ENCODE results near the gene ADRM1.

Gene ADRM1

DNA sequence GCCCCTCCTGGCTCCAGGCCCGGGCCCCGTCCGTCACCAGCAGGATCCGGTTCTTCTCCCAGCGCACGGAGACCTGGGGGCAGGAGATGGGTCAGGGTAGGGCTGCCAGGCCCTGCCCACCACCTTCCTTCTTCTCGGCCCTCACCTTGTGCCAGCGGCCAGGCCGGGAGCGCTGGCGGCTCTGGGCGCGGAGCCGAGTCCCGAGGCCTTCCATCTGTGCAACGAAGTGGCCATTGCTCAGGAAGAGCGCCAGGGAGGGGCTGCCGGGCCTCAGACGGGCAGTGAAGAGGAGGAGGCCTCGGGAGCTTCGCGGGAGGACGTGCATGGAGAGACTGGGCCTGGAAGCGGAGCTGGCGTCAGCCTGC, 7.9 kb downstream of the ADRM1 start:
- no peak for DNase-seq (ENCODE audit: low read depth in 3 of 3)

DNA sequence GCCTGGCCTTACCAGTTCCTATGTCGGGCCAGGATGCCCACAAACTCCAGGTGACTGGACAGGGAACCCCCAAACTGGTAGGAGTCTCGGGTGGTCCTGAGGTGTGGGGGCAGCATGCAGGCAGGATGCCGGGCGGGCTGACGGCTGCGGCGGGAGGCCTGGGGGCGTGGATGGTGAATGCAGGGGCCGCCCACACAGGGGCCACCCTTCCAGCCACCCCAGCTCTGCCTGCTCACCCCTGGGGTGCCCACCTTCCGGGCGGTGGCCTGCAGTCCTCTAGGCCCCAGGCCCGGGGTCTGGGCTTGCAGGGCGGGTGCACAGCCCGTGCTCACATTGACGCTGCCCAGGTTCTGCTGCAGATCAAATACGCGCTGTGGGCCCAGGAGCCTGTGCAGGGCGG, 8.4 kb downstream of the ADRM1 start:
- no peak for DNase-seq (ENCODE audit: low read depth in 3 of 3)

DNA sequence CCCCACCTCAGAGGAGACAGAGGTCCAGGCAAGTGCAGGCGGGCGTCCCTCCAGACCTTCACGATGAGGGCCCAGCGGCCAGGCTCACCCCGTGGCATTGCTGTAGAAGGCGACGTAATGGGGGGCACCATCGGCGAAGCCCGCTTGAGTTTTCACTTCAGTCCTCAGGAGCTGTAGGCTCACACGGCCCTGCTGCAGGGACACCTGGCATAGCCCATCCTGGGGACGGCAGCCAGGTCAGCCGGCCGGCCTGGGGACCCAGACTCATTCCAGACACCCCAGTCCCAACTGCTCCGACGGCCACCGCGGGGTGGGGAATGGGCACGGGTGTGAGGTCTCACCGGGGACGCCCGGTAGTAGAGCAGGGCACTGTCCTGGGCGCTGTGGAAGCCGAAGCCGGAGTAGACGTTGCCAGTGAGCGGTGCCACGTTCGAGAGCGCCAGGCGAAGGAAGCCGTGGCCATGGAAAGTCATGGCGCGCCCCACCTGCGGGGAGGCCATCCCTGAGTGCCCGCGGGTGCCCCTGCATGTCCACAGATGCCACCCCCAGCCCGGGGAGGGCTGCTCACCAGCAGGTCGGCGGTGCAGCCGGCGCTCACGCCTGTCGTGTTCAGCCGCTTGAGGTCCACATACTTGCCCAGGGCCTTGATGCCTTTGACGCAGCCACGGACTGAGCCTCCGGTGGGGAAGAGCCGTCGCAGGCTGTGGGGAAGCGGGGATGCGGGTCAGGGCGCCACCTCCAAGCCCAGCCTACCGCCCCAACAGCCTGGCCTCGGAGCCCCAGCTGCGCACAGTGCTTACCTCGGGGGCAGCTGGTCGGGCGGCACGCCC, 9.2 kb downstream of the ADRM1 start:
- no peak for DNase-seq (ENCODE audit: low read depth in 3 of 3)

DNA sequence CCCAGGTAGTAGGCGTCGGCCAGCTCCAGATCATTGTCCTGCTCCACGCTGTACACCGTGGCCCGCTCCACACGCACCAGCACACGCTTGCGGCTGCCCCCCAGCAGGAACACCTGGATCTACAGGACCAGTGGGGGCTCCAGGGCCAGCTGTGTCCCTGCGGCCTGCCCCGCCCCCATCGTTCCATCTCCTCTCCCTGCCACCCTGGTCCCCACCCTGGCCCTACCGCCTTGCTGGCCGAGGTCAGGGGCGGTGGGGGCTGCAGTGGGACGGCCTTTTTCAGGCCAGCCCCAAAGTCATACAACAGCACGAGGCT, 9.8 kb downstream of the ADRM1 start:
- no peak for DNase-seq (ENCODE audit: low read depth in 3 of 3)

DNA sequence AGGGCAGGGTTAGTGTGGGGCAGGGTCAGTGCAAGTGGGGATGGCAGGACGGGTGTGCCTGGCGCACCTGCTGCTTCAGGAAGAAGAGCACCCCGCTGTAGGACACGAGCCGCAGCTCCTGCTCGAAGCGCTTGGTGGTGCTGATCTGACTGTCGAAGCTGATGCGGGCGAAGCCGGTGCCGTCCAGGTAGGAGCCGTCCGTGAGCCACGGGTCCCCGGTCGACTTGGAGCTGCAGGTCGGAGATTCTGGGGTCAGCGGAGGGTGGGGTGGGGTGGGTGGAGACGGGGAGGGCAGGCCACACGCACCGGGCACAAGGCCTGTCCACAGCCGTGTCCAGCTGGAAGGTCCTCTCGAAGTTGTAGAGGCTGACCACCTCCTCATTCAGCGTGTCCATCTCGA, 10.2 kb downstream of the ADRM1 start:
- DNase-seq (ENCODE audit: low read depth in 3 of 3), result no peak

DNA sequence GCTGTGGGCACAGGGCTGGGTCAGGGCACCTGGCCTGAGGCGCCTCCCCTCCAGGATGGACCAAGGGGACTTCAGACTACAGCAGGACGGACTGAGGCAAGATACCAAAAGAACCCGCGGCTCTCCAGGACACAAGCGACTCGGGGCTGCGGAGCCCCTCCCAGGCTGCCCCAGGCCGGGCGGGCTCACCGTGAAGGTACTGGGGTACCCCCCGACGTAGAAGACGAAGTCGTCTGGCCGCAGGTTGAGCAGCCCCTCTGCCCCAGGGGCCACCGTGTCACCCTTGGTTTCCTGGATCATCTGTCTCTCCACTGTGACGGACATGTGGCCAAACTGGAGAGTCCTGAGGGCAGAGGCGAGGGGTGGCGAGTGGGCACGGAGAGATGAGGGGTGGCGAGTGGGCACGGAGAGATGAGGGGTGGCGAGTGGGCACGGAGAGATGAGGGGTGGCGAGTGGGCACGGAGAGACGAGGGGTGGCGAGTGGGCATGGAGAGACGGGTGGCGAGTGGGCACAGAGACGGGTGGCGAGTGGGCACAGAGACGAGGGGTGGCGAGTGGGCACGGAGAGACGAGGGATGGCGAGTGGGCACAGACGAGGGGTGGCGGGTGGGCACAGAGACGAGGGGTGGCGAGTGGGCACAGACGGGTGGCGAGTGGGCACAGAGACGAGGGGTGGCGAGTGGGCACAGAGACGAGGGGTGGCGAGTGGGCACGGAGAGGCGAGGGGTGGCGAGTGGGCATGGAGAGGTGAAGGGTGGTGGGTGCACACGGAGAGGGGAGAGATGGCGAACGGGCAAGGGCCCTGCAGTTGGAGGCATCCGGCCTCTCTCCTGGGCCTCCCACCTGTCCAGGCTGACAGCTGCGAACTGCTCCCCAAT, 10.9 kb downstream of the ADRM1 start:
- DNase-seq (ENCODE audit: low read depth in 3 of 3), result no peak

DNA sequence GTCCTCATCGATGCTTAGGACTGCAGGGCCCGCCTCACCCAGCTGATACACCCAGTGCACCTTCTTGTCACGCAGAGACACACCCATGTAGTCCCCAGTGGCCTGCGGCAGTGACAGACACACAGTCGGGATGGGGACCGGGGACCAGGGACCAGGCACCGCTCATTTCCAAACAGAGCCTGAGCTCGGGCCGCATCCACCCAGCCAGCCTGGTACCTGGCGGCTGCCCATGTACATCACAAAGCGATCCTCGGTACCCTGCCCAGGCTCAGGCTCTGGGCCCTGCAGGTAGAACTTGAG, 11.5 kb downstream of the ADRM1 start:
- DNase-seq (ENCODE audit: low read depth in 3 of 3), result no peak

DNA sequence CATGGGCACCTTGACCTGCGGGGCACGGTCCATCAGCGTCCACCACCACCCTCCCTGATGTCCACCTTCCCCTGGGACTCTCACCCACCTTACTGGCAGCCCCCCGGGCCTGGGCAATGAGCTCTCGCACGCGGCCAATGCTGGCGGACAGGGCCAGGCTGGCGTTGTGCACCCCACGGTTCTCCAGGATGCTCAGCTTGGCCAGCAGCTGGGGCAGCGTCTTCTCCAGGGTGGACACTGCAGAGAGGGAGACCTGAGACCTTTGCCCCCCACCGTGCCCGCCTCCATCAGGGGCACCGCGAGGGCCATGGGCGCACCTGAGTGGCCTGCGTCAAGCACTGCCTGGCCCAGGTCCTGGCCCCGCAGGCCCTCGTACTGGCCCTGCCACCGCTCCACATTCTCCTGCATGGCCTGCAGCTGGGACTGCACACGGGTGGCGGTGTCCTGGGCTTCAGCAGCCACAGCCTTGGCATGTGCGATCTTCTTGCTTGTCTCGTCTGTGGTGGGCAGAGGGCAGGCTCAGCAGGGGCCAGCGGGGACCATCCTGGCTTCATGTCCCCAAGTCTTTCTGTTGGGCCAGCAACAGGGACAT, 12.0 kb downstream of the ADRM1 start:
- DNase-seq (ENCODE audit: low read depth in 3 of 3), result no peak

DNA sequence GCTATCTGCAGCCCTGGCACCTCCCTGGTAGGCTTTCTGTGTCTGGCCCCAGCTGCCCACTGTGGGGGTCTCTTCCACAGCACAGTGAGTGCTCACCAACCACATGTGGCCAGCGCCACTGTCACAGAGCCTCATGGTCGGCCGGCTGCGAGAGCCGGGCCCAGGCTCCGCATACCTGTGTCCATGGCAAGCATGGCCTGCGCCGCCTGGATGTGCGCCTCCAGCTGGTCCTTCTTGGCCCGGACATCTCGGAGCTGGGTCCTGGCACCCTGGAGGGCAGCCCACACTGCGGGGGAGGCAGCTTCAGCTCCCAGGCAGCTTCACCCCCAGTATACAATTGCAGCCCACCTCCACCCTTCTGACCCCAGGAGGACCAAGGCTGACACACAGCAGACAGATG, 13.0 kb downstream of the ADRM1 start:
- DNase-seq (ENCODE audit: low read depth in 3 of 3), result no peak

DNA sequence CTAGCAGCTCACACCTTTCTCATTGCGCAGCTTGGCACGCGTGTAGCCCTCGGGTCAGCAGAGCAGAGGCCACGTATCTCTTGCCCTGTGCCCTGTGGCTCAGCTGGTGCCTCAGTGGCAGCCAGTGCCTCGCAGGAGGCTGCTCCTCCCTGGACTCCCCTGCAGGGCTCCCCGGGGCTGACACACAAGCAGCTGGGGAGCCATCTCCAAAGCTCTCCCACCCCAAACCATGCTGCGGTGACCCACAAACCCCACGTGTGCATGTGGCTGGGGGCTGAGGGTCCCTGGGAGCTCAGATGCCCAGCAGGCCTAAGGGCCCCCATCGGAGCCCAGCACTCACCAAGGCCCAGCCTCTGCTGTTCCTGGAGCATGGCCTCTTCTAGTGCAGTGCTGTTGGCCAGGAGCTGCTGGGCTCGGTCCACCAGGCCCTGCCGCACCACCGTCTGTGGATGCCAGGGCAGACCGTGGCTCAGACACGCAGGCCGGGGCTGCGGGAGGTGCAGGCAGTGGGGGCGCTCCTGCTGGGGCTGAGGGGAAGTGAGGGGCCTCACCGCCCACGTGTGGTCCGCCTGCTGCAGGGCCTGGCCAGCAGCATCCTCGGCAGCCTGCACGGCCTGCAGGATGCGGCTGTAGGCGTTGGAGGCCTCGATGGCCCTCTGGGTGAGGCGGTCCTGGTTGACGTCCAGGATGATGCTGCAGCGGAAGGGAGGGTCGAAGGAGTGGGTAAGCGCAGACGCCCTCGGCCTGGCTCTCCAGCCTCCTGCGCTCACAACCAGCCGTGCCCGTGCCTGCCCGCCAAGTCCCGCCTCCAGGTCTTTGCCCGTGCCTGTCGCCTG, 13.8 kb downstream of the ADRM1 start:
- no peak for DNase-seq (ENCODE audit: low read depth in 3 of 3)

DNA sequence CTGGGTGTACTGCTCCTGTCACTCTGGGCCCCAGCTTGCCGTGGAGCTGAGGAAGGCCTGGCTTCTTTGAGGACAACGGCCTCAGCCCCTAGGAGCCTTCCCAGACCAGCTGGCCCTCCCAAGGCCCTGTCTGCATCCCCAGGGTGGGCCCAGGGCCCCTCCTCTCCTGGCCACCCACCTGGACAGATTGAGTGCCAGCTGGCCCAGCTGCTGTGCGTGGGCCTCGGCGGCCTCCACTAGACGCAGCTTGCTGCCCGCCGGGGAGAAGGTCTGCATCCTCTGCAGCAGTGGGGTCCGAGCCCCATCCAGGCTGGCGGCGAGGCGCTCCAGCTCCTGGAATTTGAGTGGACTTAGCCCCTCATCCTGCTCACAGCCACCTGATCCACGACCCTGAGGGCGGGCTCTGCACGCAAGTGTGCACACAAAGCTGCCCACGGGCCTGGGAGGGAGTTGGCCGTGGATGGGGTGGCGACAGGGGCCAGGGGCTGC, 14.4 kb downstream of the ADRM1 start:
- DNase-seq (ENCODE audit: low read depth in 3 of 3), result no peak

DNA sequence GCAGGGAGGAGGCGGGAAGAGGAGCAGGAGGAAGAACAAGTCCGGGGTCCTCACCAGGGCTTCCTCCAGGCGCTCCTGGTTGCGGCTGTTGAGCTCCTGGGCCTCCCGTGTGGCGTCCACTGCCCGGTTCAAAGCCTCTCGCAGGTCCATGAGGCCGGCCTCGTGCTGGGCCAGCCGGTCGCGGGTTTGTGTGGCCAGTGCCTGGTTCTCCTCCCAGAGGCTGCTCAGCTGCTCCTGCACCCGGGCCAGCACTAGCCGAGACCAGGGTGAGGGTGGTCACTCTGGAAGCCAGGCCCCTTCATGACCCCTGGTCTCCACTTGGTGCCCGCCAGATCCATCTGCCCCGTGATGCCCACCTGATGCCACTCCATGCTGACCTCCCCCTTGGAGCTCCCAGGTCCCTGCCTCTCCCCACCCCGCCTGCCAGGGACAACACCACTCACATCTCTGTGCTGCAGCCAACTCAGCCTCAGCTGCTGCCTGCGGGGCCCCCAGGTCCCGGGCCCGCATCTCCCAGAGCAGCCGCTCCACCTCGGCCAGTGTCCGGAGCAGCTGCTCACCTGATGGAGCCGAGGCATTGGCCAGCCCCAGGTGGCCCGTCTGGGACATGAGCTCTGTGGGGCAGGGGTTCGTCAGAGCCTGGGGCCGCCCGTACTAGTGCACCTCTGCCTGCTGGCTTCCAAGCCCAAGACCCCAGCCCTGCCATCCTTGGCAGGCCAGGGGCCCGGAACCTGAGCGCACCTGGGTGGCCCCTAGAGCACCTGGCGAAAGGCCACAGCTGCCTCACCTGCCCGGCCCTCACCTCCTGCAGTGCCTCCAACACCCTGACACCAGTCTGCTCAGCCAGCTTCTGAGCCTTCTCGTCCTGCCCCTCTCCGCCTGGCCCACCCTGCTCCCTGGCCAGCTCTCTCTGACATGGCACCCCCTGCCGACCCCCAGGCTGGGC, 15.9 kb downstream of the ADRM1 start:
- DNase-seq (ENCODE audit: low read depth in 3 of 3), result no peak

DNA sequence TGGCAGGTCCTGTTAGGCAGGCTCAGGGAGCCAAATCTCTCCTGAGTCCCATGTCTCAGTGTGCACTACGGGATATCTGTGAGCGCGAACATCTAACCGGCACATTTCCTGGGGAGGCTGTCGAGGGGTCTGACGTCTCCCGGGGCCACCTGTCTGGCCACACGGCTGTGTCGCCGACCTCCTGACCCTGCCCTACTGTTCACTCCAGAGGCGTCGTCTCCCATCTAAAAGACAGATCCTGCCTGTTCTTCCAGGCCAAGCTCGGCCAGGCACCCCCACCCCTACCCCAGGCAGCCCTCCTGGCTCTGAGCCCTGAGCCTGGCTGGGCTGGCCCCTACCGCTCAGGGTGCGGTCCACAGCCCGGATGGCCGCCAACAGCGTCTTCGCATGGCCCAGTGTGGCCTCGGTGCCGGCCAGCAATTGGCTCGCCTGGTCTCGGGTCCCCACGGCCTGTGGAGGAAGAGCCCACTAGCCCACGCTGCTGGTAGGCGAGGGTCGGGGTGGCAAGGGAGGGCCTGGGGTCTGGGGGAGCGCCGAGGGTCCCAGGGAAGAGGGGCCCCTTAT, 16.6 kb downstream of the ADRM1 start:
- DNase-seq (ENCODE audit: low read depth in 3 of 3), result no peak

DNA sequence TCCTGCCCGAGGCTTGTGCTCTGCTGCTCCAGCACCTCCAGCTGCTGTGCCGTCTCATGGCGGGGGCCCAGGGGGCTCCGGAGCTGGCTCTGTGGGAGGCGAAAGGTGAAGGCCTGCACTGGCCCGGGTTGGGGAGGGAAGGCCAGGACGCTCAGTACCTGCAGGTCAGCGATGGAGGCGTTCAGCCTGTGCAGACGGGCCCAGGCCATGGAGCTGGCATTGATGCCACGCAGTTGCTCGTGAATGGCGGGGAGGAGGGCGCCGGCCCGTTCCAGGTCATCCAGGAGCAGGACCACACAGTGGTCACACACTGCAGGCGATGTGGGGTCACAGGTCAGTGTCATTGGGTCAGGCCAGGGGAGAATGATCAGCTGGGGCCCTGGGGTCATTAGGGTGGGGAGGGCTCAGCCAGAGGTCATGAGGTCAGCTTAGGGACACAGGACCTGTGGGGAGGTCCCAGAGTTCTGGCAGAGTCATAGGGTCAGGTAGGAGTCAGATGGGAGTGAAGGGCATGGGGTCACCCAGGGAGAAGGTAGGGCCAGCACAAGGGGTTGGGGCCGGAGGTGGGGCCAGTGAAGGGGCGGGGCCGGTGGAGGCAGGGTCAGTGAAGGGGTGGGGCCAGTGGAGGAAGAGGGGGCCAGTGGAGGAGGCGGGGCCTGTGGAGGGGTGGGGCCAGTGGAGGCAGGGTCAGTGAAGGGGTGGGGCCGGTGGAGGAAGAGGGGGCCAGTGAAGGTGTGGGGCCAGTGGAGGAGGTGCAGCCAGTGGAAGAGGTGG, 18.0 kb downstream of the ADRM1 start:
- DNase-seq (ENCODE audit: low read depth in 3 of 3), result no peak

DNA sequence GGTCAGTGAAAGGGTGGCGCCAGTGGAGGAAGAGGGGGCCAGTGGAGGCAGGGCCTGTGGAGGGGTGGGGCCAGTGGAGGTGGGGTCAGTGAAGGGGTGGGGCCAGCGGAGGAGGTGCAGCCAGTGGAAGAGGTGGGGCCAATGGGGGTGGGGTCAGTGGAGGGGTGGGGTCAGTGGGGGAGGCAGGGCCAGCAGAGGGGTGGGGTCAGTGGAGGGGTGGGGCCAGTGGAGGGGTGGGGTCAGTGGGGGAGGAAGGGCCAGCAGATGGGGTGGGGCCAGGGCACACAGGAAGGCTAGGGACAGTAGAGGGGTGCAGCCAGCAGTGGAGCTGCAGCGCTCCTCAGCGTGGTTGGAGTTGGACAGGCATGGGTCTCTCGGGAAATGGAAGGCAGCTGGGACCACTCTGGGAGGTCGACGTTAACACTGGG, 18.7 kb downstream of the ADRM1 start:
- peak in 1 of 3 experiments; percentile 31 for DNase-seq (ENCODE audit: low read depth in 3 of 3)

DNA sequence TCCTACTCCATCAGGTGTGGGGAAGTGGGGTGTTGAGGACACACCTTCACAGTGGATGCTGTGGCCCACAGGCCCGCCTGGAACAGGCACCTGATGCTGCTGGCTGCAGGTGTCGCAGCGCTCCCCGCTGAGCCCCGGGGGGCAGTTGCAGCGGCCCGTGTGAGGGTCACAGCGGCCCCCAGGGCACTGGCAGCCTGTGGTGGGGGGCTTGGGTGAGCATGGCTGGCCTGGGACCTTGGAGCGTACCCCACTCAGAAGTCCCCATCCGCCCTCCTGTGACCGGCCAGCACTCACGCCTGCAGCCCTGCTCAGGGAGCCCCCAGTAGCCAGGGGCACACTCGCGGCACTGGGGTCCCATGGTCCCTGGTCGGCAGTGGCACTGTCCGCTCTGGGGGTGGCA, 19.2 kb downstream of the ADRM1 start:
- no peak for DNase-seq (ENCODE audit: low read depth in 3 of 3)

DNA sequence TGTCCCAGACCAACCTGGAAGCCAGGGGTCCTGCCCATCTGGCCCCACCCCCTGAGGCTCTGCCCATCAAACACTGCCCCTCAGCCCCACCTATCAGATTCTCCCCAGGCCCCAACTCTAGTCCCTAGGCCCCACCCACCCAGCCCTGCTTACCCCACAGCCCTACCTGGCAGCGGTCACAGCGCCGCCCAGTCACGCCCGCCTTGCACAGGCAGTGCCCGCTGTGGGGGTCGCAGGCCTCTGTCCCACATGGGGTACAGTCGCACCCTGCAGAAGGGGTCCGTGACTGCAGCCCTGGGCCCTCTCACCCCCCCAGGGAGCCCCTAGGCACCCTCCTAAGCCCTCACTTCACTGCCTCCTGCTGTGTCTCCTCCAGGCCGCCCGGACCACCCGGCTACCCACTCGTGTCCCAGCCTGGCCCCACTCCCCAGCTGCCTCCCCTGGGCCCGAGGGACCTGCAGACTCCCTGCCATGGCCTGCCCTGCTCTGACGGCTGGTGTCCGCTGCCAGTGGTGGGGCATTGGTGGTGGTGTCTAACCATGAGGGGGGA, 19.8 kb downstream of the ADRM1 start:
- DNase-seq (ENCODE audit: low read depth in 3 of 3), result no peak

DNA sequence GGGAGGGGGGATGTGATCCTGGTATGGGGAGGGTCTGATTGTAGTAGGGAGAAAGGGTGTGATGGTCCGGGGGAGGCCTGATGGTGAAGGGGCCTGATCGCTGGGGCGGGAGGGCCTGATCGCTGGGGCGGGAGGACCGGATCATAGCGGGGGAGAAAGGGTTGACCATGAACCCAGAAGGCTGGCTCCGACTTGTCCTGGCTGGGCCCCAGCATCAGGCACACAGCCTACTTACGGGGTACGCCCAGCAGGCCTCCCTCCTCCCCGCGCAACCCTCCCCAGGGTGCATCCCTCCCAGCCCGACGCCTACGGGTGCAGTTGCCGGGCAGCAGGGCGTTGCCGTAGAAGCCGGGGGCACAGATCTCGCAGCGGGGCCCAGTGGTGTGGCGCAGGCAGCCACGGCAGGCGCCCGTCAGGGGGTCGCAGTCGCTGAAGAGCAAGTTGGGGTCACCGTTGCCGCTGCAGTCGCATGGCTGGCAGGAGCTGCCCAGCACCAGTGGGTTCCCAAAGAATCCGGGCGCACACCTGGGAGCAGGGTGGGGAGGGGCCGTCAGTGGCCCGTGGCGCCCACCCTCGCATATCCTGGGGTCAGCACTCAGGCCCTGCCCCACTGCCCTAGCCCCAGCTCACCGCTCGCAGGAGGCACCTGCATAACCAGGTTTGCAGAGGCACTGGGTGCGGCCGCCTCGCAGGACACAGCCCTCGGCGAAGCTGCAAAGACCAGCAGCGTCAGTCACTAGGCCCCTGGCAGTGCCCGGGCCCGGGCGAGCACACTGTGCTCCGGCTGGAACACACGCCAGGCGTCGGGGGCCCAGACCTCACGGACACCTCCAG, 20.6 kb downstream of the ADRM1 start:
- no peak for DNase-seq (ENCODE audit: low read depth in 3 of 3)
